Vagina (tissue), 2 donors: ENCODE measurements around the gene TOB1. TPM values are rescaled to one million over a fixed set of nuclear protein-coding genes. Genes with fewer than 3 reads are reported as not detected.

ENCODE experiments used
- DNase-seq, 2 donors: peaks; one replicate each; pipeline ENCODE4 v3.0.0-alpha.2; 2017; ENCODE audit errors: extremely low spot score in 2 of 2
- H3K27ac ChIP-seq: fragments of 200-600 bp; sonication (generic); one replicate; pipeline ENCODE4 v1.5.1; 2019
- H3K27me3 ChIP-seq: fragments of 200-600 bp; sonication (generic); one replicate; pipeline ENCODE4 v1.5.1; 2019
- H3K36me3 ChIP-seq, 2 donors: fragments of 200-600 bp; sonication (generic); one replicate each; pipeline ENCODE4 v1.5.1; 2017 to 2019
- H3K4me1 ChIP-seq: fragments of 200-600 bp; sonication (generic); one replicate; pipeline ENCODE4 v1.5.1; 2019
- H3K4me3 ChIP-seq, 2 donors: fragments of 200-600 bp; sonication (generic); 1 replicate in 1 of 2; 2 replicates in 1 of 2; pipeline ENCODE4 v1.5.1; 2016 to 2019
- H3K9me3 ChIP-seq: fragments of 200-600 bp; sonication (generic); one replicate; pipeline ENCODE4 v1.5.1; 2019
- CTCF ChIP-seq, 3 experiments: fragments of 450-650 bp in 2 of 3; fragments of 200-600 bp in 1 of 3; sonication (generic) in 1 of 3; IDR thresholded peaks; one replicate each; pipeline ENCODE4 v1.5.1; 2017 to 2019; ENCODE audit warnings: antibody characterized with exemption in 3 of 3, mild to moderate bottlenecking in 2 of 3, moderate library complexity in 2 of 3
- POLR2A ChIP-seq, 2 donors: fragments of 450-650 bp; IDR thresholded peaks; one replicate each; pipeline ENCODE4 v1.6.1; 2017; ENCODE audit warnings: antibody characterized with exemption in 2 of 2, mild to moderate bottlenecking in 2 of 2, moderate library complexity in 2 of 2
- POLR2AphosphoS5 ChIP-seq, 2 donors: sonication (generic); formaldehyde crosslinking; IDR thresholded peaks; one replicate each; pipeline ENCODE4 v1.9.0; 2017; ENCODE audit warnings: antibody characterized with exemption in 2 of 2, mild to moderate bottlenecking in 2 of 2, low read depth in 1 of 2; ENCODE audit not compliant: insufficient read depth in 1 of 2
- intact Hi-C: fragments of 100-400 bp; cut with DNase I; formaldehyde crosslinking; loops from one replicate; pipeline ENCODE4 v1.15.1; 2023
- total RNA-seq: library from RNA; depleted of rRNA; stranded (reverse); fragments of >200 nt; gene quantifications from one replicate; pipeline ENCODE4 v1.2.3, GENCODE V29; 2016

The TOB1 gene
- total RNA-seq, 1 donor from 2014 or later = 74.4 TPM

- no peaks in the 10 kb centered on the region for H3K4me1 ChIP-seq
- H3K4me3 ChIP-seq = no peak overlapping the region
- no peaks in the 10 kb centered on the region for H3K36me3 ChIP-seq
- DNase-seq = peak in 1 of 2 donors; percentile 49
- no peaks in the 10 kb centered on the region for H3K9me3 ChIP-seq
- peak overlapping the region; percentile 80 for H3K27ac ChIP-seq
- TF ChIP-seq POLR2A (IDR thresholded peaks at IDR 0.05) (no peak), POLR2AphosphoS5 (IDR thresholded peaks at IDR 0.05; ENCODE audit: insufficient read depth in 1 of 2, low read depth in 1 of 2) (no peak), CTCF (IDR thresholded peaks at IDR 0.05) (no peak)
- no peaks in the 10 kb centered on the region for H3K27me3 ChIP-seq
- intact Hi-C loops = loop anchor here (10.0 kb wide), 1 partner anchor 302 kb away; the partner anchor contains the start of gene NME1
Measured at GRCh38 chr17:50853015-50853615, 13.0 kb downstream of the TOB1 start.

GRCh38 chr17:50850640-50851039, 15.5 kb downstream of the TOB1 start:
- TF ChIP-seq POLR2A (IDR thresholded peaks at IDR 0.05) (no peak), CTCF (IDR thresholded peaks at IDR 0.05) (no peak), POLR2AphosphoS5 (IDR thresholded peaks at IDR 0.05; ENCODE audit: insufficient read depth in 1 of 2, low read depth in 1 of 2) (no peak)
- intact Hi-C loops = loop anchor here (10.0 kb wide), 1 partner anchor 304 kb away; the partner anchor contains the start of gene NME1

GRCh38 chr17:50848711-50849110, 17.4 kb downstream of the TOB1 start:
- Histone ChIP-seq H3K4me3 (no peak overlapping the region), H3K36me3 (no peaks in the 10 kb centered on the region), H3K27me3 (no peaks in the 10 kb centered on the region), H3K27ac (no peak overlapping the region), H3K4me1 (no peaks in the 10 kb centered on the region), H3K9me3 (no peaks in the 10 kb centered on the region)
- intact Hi-C loops = loop anchor here (10.0 kb wide), 1 partner anchor 364 kb away; no protein-coding TSS in a partner anchor
- peak in 1 of 2 donors; percentile 34 for DNase-seq
- TF ChIP-seq POLR2A (IDR thresholded peaks at IDR 0.05) = no peak
- no peak for TF ChIP-seq POLR2AphosphoS5 (IDR thresholded peaks at IDR 0.05; ENCODE audit: insufficient read depth in 1 of 2, low read depth in 1 of 2)
- TF ChIP-seq CTCF (IDR thresholded peaks at IDR 0.05) = no peak

More at GRCh38 chr17:50850640-50851039, 15.5 kb downstream of the TOB1 start:
- H3K4me1 ChIP-seq = no peaks in the 10 kb centered on the region
- no peaks in the 10 kb centered on the region for H3K27me3 ChIP-seq
- DNase-seq = peak in 1 of 2 donors; percentile 27
- no peaks in the 10 kb centered on the region for H3K36me3 ChIP-seq
- H3K4me3 ChIP-seq = no peak overlapping the region
- H3K9me3 ChIP-seq = no peaks in the 10 kb centered on the region
- H3K27ac ChIP-seq = peak overlapping the region; percentile 80

- peak in 1 of 2 donors; percentile 32 for DNase-seq
- H3K4me3 ChIP-seq = no peak overlapping the region
- no peaks in the 10 kb centered on the region for H3K9me3 ChIP-seq
- H3K36me3 ChIP-seq = no peaks in the 10 kb centered on the region
- no peaks in the 10 kb centered on the region for H3K4me1 ChIP-seq
- intact Hi-C loops = loop anchor here (10.0 kb wide), 1 partner anchor 363 kb away; no protein-coding TSS in a partner anchor
- TF ChIP-seq CTCF (IDR thresholded peaks at IDR 0.05) (no peak), POLR2A (IDR thresholded peaks at IDR 0.05) (no peak), POLR2AphosphoS5 (IDR thresholded peaks at IDR 0.05; ENCODE audit: insufficient read depth in 1 of 2, low read depth in 1 of 2) (no peak)
- H3K27ac ChIP-seq = no peak overlapping the region
- no peaks in the 10 kb centered on the region for H3K27me3 ChIP-seq
Measured at GRCh38 chr17:50848039-50848438, 18.1 kb downstream of the TOB1 start.

- intact Hi-C loops = loop anchor here (10.0 kb wide), 1 partner anchor 363 kb away; no protein-coding TSS in a partner anchor
- Histone ChIP-seq H3K27me3 (no peaks in the 10 kb centered on the region), H3K36me3 (no peaks in the 10 kb centered on the region), H3K27ac (no peak overlapping the region), H3K4me3 (no peak overlapping the region), H3K4me1 (no peaks in the 10 kb centered on the region), H3K9me3 (no peaks in the 10 kb centered on the region)
- DNase-seq = peak in 1 of 2 donors; percentile 62
- no peak for TF ChIP-seq POLR2A (IDR thresholded peaks at IDR 0.05)
- TF ChIP-seq POLR2AphosphoS5 (IDR thresholded peaks at IDR 0.05; ENCODE audit: insufficient read depth in 1 of 2, low read depth in 1 of 2) = no peak
- TF ChIP-seq CTCF (IDR thresholded peaks at IDR 0.05) = no peak
Measured at GRCh38 chr17:50847566-50847965, 18.6 kb downstream of the TOB1 start.
